Upper lobe of left lung (tissue), 4 donors: ENCODE data around the gene KBTBD13.

Source experiments
- CTCF ChIP-seq, 6 experiments: fragments of 450-650 bp in 4 of 6; fragments of 200-600 bp in 2 of 6; sonication (generic) in 2 of 6; IDR thresholded peaks; one replicate each; pipeline ENCODE4 v1.5.1; 2016 to 2019; ENCODE audit warnings: antibody characterized with exemption in 6 of 6
- POLR2A ChIP-seq, 4 donors: fragments of 450-650 bp; IDR thresholded peaks; one replicate each; pipeline ENCODE4 v1.5.1; 2016 to 2017; ENCODE audit warnings: antibody characterized with exemption in 4 of 4, mild to moderate bottlenecking in 2 of 4

DNA sequence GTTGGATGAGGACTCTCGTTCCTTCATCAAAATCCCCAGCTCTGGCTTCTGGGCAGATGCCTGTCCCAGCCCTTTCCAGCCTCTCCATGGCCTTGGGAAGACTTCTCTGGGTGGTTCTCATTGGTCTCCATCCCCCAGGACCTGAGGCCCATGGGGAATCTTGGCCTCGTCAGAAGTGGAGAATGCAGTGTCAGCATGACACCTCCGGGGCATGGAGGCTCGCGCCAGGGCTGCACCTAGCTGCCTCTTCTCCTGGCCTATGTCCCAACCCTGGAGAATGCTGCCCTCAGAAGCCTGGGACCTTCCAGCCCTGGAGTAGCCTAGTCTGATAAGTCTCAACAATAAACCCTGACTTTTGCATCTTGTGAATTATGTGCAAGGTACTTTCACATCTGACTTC is 3.0 kb downstream of the KBTBD13 start:
- no peak for TF ChIP-seq CTCF (IDR thresholded peaks at IDR 0.05)
- TF ChIP-seq POLR2A (IDR thresholded peaks at IDR 0.05) = no peak
